GM12878 (cell line): ENCODE data around the gene DUSP10. TPM values are rescaled to one million over a fixed set of nuclear protein-coding genes. Genes with fewer than 3 reads are reported as not detected.

Experiments
- ATAC-seq: fragments of 200-7000 bp; cut with Tn5 transposase; 3 replicates; pipeline ENCODE4 v1.9.1; 2020; ENCODE audit warnings: mild to moderate bottlenecking, moderate library complexity
- BruUV-seq: library from RNA; stranded (reverse); fragments of 400-500 nt; replicated peaks from 2 replicates; lab custom pipeline; 2021; lab: Mats Ljungman, UMichigan
- CTCF ChIA-PET: fragments of 300-600 bp; sonication (Branson Sonifier 250); formaldehyde crosslinking; extraction: SDS; loops from one replicate; lab custom pipeline; 2021; ENCODE audit warnings: inconsistent platforms; lab: Yijun Ruan, JAX
- POLR2A ChIA-PET: fragments of 350-600 bp; formaldehyde crosslinking; extraction: SDS; loops from one replicate; lab custom pipeline; 2021; ENCODE audit warnings: inconsistent platforms; lab: Charles Lee
- RAD21 ChIA-PET: fragments of 300-600 bp; sonication (Branson Sonifier 250); formaldehyde crosslinking; loops from one replicate; lab custom pipeline; 2023; ENCODE audit warnings: antibody characterized with exemption; ENCODE audit not compliant: unreplicated experiment; lab: Charles Lee
- SMC1A ChIA-PET: fragments of 300-600 bp; sonication (Branson Sonifier 250); formaldehyde crosslinking; loops from one replicate; lab custom pipeline; 2023; ENCODE audit not compliant: unreplicated experiment, uncharacterized antibody; lab: Charles Lee
- DNase-seq: peaks from one replicate; pipeline ENCODE4 v3.0.0-alpha.2; 2011; ENCODE audit warnings: low read depth, low spot score
- FAIRE-seq: peaks from 3 replicates; lab custom pipeline; 2011; peaks lifted over from hg19 to GRCh38; lab: Jason Lieb, UNC
- H2AFZ ChIP-seq: 2 replicates; pipeline ENCODE4 v1.6.0; 2011; ENCODE audit warnings: low read depth, low read length, control low read depth; ENCODE audit not compliant: control insufficient read depth
- H3K27ac ChIP-seq: 2 replicates; pipeline ENCODE4 v1.5.1; 2011; ENCODE audit warnings: control low read depth; ENCODE audit not compliant: control insufficient read depth, insufficient read depth
- H3K27me3 ChIP-seq, 2 experiments: replicated peaks in 1 of 2; 2 replicates each; pipeline versions ENCODE4 v1.6.0 to v1.6.1; 2011; ENCODE audit warnings: low read length in 1 of 2; ENCODE audit not compliant: control insufficient read depth in 2 of 2, insufficient read depth in 2 of 2
- H3K36me3 ChIP-seq, 2 experiments: 2 replicates each; pipeline ENCODE4 v1.5.1; 2011; ENCODE audit warnings: low read length in 1 of 2; ENCODE audit not compliant: control insufficient read depth in 2 of 2, insufficient read depth in 2 of 2
- H3K4me1 ChIP-seq: 2 replicates; pipeline ENCODE4 v1.6.1; 2011; ENCODE audit warnings: mild to moderate bottlenecking, low read length, moderate library complexity, mixed read lengths; ENCODE audit not compliant: control insufficient read depth, insufficient read depth
- H3K4me2 ChIP-seq: 2 replicates; pipeline ENCODE4 v1.6.0; 2011; ENCODE audit warnings: control low read depth; ENCODE audit not compliant: control insufficient read depth, insufficient read depth
- H3K4me3 ChIP-seq: fragments of 200-600 bp; sonication (generic); 2 replicates; pipeline ENCODE4 v1.5.1; 2016
- H3K79me2 ChIP-seq: 2 replicates; pipeline ENCODE4 v1.6.0; 2011; ENCODE audit warnings: low read length; ENCODE audit not compliant: control insufficient read depth, insufficient read depth
- H3K9ac ChIP-seq: 2 replicates; pipeline ENCODE4 v1.8.0; 2011; ENCODE audit warnings: low read length, control low read depth, mixed read lengths; ENCODE audit not compliant: control insufficient read depth, insufficient read depth
- H3K9me3 ChIP-seq: replicated peaks from 3 replicates; pipeline ENCODE4 v1.5.1; 2011; ENCODE audit warnings: mild to moderate bottlenecking, low read length; ENCODE audit not compliant: control insufficient read depth, insufficient read depth
- H4K20me1 ChIP-seq: 2 replicates; pipeline ENCODE4 v1.6.0; 2011; ENCODE audit not compliant: control insufficient read depth, insufficient read depth
- NFYA ChIP-seq: IDR thresholded peaks from 2 replicates; pipeline ENCODE4 v1.6.1; 2011; ENCODE audit warnings: low read depth, mild to moderate bottlenecking, low read length, improper control_type of control experiment, borderline replicate concordance
- NR2C1 ChIP-seq: fragments of 450-650 bp; IDR thresholded peaks from 2 replicates; pipeline ENCODE4 v1.6.1; 2017; ENCODE audit warnings: antibody characterized with exemption, mild to moderate bottlenecking, moderate library complexity
- POLR2AphosphoS5 ChIP-seq: IDR thresholded peaks from 2 replicates; pipeline ENCODE4 v1.6.1; 2011; ENCODE audit warnings: mild to moderate bottlenecking, low read length, inconsistent platforms
- RCOR1 ChIP-seq: conservative IDR thresholded peaks from 2 replicates; pipeline ENCODE4 v1.6.1; 2012; ENCODE audit warnings: low read depth, low read length, improper control_type of control experiment
- SMAD5 ChIP-seq: IDR thresholded peaks from 2 replicates; pipeline ENCODE4 v1.6.1; 2016; ENCODE audit warnings: antibody characterized with exemption, low read depth
- TCF12 ChIP-seq: IDR thresholded peaks from 2 replicates; pipeline ENCODE4 v1.6.1; 2011; ENCODE audit warnings: low read depth, mild to moderate bottlenecking, low read length
- YBX1 ChIP-seq: fragments of 450-650 bp; IDR thresholded peaks from 2 replicates; pipeline ENCODE4 v1.6.1; 2016; ENCODE audit warnings: antibody characterized with exemption
- WGBS: methylation state at CpG from one replicate; pipeline ENCODE4 v1.1.6; 2016; ENCODE audit warnings: low lambda C conversion rate; ENCODE audit not compliant: insufficient replicate concordance, insufficient coverage; ENCODE audit errors: missing lambda C conversion rate; 5-methylcytosine and 5-hydroxymethylcytosine counted together
- in situ Hi-C: fragments of 300-500 bp; cut with MboI; formaldehyde crosslinking; loops from 9 replicates; pipeline ENCODE4 v1.14.3; 2018; ENCODE audit warnings: mixed read lengths
- intact Hi-C: fragments of 100-400 bp; cut with micrococcal nuclease; formaldehyde crosslinking; loops from one replicate; pipeline ENCODE4 v1.14.2; 2022; ENCODE audit not compliant: unreplicated experiment
- polyA plus RNA-seq, 11 experiments: library from polyadenylated mRNA; depleted of rRNA in 4 of 11; unstranded in 6 of 11; stranded (reverse) in 5 of 11; fragments of >200 nt; fragmentation: Nextera tagmentation in 4 of 11; fragmentation: Illumina TruSeq in 1 of 11; extraction: Ambion mirVana in 4 of 11; extraction: Trizol in 1 of 11; gene quantifications; 1 replicate in 1 of 11; 2 replicates in 10 of 11; pipeline versions ENCODE4 v1.2.1 to v1.2.3, GENCODE V29; 2011 to 2016; ENCODE audit warnings: inconsistent platforms in 2 of 11, missing spikeins in 2 of 11, low read depth in 1 of 11
- total RNA-seq, 4 experiments: library from RNA; depleted of rRNA in 3 of 4; stranded (reverse); fragments of >200 nt in 3 of 4; fragmentation: Illumina TruSeq in 1 of 4; extraction: Trizol in 1 of 4; gene quantifications; 2 replicates each; pipeline versions ENCODE4 v1.2.1 to v1.2.3, GENCODE V29; 2013 to 2021
- TF ChIP-seq, protein P1 (sequence below): fragments of 450-650 bp; IDR thresholded peaks from 2 replicates; pipeline ENCODE4 v1.6.1; 2014; ENCODE audit warnings: mild to moderate bottlenecking
- TF ChIP-seq, protein P2 (sequence below): fragments of 450-650 bp; formaldehyde crosslinking; IDR thresholded peaks from 2 replicates; pipeline ENCODE4 v1.5.0; 2022; ENCODE audit warnings: mild to moderate bottlenecking, missing genetic modification characterization

DUSP10 gene
- total and polyA plus RNA-seq, 10 of the 15 experiments (the other 5 are each of a cell fraction or from before 2014, with no cell fraction given): 20.3 to 38.4 (median 27.8) TPM

DNA sequence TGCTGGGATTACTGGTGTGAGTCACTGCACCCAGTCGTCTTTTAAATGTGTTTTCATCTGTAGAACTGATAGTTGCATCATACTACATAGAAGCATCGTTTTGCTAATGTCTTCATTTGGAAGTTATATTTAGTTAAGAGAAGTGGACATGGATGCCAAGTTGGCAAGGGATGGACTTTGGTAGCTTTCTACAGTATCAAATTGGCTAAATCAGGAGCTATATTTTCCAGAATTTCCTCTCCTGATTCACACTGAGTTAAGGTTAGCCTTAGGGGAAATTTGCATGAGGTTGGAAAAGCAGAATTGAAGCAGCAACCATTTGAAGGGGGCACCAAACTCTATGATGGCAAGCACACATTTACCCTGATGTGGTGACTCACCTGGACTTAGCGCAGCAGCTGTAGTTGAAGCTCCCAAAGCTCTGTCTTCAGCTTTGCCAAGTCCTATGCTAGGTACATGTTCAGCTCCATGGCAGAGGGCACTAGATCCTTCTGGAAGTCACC lies 43.9 kb downstream of the DUSP10 start:
- Histone ChIP-seq H3K9ac (no peak overlapping the region), H4K20me1 (no peaks in the 10 kb centered on the region), H3K9me3 (peaks cover 2% of the 10 kb centered on the region; the same call in 1 of the 3 replicates), H3K27me3 (no peaks in the 10 kb centered on the region), H3K4me2 (no peak overlapping the region), H3K4me3 (no peak overlapping the region), H2AFZ (no peak overlapping the region), H3K36me3 (peaks cover 4 to 7% of the 10 kb centered on the region in 2 experiments), H3K79me2 (no peaks in the 10 kb centered on the region; the same call in none of the 2 replicates), H3K4me1 (no peaks in the 10 kb centered on the region), H3K27ac (no peak overlapping the region)
- CTCF ChIA-PET: interaction anchor here (1.5 to 2.7 kb wide), 3 partner anchors 8 to 37 kb away, joined by 4 to 8 read pairs (median 7); no protein-coding TSS in a partner anchor
- RAD21 ChIA-PET: interaction anchor here (0.8 to 1.7 kb wide), 2 partner anchors 10 to 35 kb away, joined by 3 to 8 read pairs; no protein-coding TSS in a partner anchor
- intact Hi-C loops (no loop called here), in situ Hi-C loops (no loop called here)
- 78% methylated on average over 3 of the region's 3 CpGs for WGBS
- TF ChIP-seq POLR2AphosphoS5: no peak
- TF ChIP-seq, protein P1, sequence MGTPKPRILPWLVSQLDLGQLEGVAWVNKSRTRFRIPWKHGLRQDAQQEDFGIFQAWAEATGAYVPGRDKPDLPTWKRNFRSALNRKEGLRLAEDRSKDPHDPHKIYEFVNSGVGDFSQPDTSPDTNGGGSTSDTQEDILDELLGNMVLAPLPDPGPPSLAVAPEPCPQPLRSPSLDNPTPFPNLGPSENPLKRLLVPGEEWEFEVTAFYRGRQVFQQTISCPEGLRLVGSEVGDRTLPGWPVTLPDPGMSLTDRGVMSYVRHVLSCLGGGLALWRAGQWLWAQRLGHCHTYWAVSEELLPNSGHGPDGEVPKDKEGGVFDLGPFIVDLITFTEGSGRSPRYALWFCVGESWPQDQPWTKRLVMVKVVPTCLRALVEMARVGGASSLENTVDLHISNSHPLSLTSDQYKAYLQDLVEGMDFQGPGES: no peak
- TF ChIP-seq, protein P2, sequence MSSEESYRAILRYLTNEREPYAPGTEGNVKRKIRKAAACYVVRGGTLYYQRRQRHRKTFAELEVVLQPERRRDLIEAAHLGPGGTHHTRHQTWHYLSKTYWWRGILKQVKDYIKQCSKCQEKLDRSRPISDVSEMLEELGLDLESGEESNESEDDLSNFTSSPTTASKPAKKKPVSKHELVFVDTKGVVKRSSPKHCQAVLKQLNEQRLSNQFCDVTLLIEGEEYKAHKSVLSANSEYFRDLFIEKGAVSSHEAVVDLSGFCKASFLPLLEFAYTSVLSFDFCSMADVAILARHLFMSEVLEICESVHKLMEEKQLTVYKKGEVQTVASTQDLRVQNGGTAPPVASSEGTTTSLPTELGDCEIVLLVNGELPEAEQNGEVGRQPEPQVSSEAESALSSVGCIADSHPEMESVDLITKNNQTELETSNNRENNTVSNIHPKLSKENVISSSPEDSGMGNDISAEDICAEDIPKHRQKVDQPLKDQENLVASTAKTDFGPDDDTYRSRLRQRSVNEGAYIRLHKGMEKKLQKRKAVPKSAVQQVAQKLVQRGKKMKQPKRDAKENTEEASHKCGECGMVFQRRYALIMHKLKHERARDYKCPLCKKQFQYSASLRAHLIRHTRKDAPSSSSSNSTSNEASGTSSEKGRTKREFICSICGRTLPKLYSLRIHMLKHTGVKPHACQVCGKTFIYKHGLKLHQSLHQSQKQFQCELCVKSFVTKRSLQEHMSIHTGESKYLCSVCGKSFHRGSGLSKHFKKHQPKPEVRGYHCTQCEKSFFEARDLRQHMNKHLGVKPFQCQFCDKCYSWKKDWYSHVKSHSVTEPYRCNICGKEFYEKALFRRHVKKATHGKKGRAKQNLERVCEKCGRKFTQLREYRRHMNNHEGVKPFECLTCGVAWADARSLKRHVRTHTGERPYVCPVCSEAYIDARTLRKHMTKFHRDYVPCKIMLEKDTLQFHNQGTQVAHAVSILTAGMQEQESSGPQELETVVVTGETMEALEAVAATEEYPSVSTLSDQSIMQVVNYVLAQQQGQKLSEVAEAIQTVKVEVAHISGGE (CRISPR knock-in tag): no peak
- no peak for TF ChIP-seq RCOR1
- TF ChIP-seq SMAD5: no peak
- no peak for TF ChIP-seq NFYA
- TF ChIP-seq YBX1: no peak
- TF ChIP-seq TCF12: no peak
- TF ChIP-seq NR2C1: no peak
- no peak for DNase-seq
- no TSS peak for BruUV-seq
- FAIRE-seq: no peak
- SMC1A ChIA-PET: interaction anchor here (0.9 to 3.3 kb wide), 5 partner anchors 8 to 401 kb away, joined by 3 to 19 read pairs (median 3); partner anchors contain the start of gene DUSP10
- POLR2A ChIA-PET: interaction anchor here (0.5 to 1.2 kb wide), 2 partner anchors 11 to 49 kb away, joined by 5 to 8 read pairs; no protein-coding TSS in a partner anchor
- ATAC-seq: peak; percentile 32
